SJSA1 (cell line): ENCODE results near the gene KRT34. TPM values are rescaled to one million over a fixed set of nuclear protein-coding genes. Genes with fewer than 3 reads are reported as not detected.
"Not testable (repeated sequence)": the region's sequence is repeated elsewhere in the genome, so short reads cannot be mapped to it uniquely, and the experiment has no call there.

Source experiments
- DNase-seq, 2 experiments: peaks; one replicate each; pipeline ENCODE4 v3.0.0-alpha.2; 2015 to 2020; ENCODE audit warnings: low spot score in 2 of 2, low read depth in 1 of 2
- H3K27ac ChIP-seq: fragments of 250-450 bp; sonication (Bioruptor Pico); 2 replicates; pipeline ENCODE4 v1.5.1; 2020; ENCODE audit warnings: mild to moderate bottlenecking, moderate library complexity
- H3K27me3 ChIP-seq: fragments of 250-450 bp; sonication (Bioruptor Pico); replicated peaks from 2 replicates; pipeline ENCODE4 v1.5.1; 2020; ENCODE audit warnings: mild to moderate bottlenecking, moderate library complexity
- H3K36me3 ChIP-seq: fragments of 250-450 bp; sonication (Bioruptor Pico); 2 replicates; pipeline ENCODE4 v1.5.1; 2020; ENCODE audit warnings: mild to moderate bottlenecking
- H3K4me1 ChIP-seq: fragments of 250-450 bp; sonication (Bioruptor Pico); replicated peaks from 2 replicates; pipeline ENCODE4 v1.6.1; 2021; ENCODE audit warnings: mild to moderate bottlenecking
- H3K4me3 ChIP-seq: fragments of 250-450 bp; sonication (Bioruptor Pico); 2 replicates; pipeline ENCODE4 v1.5.1; 2020; ENCODE audit warnings: mild to moderate bottlenecking
- H3K9me3 ChIP-seq: fragments of 250-450 bp; sonication (Bioruptor Pico); replicated peaks from 2 replicates; pipeline ENCODE4 v1.5.1; 2020; ENCODE audit warnings: mild to moderate bottlenecking
- total RNA-seq: library from RNA; depleted of rRNA; stranded (reverse); fragments of >200 nt; shearing (Covaris generic); gene quantifications from 2 replicates; pipeline ENCODE4 v1.2.3, GENCODE V29; 2014

KRT34 gene
- total RNA-seq, 1 experiment from 2014 or later = 0.84 TPM

GRCh38 chr17:41369023-41369422 is 13.1 kb downstream of the KRT34 start:
- DNase-seq = no peak
- Histone ChIP-seq H3K27me3 (no peaks in the 10 kb centered on the region), H3K36me3 (no peaks in the 10 kb centered on the region), H3K9me3 (no peaks in the 10 kb centered on the region), H3K4me3 (no peak overlapping the region), H3K27ac (no peak overlapping the region), H3K4me1 (peaks cover 17% of the 10 kb centered on the region)

DNA sequence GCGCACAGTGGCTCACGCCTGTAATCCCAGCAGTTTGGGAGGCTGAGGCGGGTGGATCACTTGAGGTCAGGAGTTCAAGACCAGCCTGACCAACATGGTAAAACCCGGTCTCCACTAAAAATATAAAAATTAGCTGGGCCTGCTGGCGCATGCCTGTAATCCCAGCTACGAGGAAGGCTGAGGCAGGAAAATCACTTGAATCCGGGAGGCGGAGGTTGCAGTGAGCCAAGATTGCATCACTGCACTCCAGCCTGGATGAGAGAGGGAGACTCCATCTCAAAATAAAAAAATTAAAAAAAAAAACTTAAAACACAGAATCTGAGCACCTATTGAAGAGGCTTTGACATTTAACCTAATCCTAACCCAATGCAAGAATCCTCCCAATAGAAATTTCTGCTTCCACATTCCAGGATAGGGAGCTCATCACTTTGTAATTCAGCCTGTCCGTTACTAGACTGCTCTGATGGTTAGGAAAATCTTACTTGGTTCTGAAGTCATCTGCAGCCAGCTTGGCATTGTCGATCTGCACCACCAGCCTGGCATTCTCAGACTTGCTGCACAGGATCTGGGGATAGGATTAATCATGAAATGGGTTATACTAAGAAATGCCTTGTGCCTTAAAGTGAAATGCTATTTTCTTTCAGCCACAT is 14.6 kb downstream of the KRT34 start:
- Histone ChIP-seq H3K27me3 (no peaks in the 10 kb centered on the region), H3K27ac (peak overlapping the region; percentile 47), H3K36me3 (no peaks in the 10 kb centered on the region), H3K4me3 (no peak overlapping the region), H3K9me3 (no peaks in the 10 kb centered on the region), H3K4me1 (peaks cover 17% of the 10 kb centered on the region)
- DNase-seq = peak in 1 of 2 experiments; percentile 45

- Histone ChIP-seq H3K9me3 (no peaks in the 10 kb centered on the region), H3K4me1 (peaks cover 22% of the 10 kb centered on the region), H3K27ac (no peak overlapping the region), H3K27me3 (no peaks in the 10 kb centered on the region), H3K36me3 (no peaks in the 10 kb centered on the region), H3K4me3 (no peak overlapping the region)
- DNase-seq = no peak
Measured at GRCh38 chr17:41366070-41366469, 16.0 kb downstream of the KRT34 start.

DNA sequence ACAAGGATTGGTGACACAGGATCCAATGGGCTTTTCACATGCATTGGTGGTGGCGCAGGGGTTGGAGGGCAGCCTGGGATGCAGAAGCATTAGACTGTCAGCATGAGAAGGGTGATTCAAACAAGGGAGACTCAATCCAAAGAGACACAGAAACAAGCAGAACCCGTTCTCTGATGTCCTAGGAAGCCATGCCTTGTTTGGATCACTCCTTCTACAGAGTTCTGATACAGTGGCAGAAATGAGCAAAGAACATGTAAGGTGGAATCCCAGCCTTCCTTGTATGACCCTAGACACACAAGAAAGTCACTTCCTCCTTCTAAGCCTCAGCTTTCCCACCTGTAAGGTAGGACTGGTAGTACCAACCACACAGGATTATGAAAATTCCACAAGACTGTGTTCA is 18.2 kb downstream of the KRT34 start:
- no peaks in the 10 kb centered on the region for H3K9me3 ChIP-seq
- no peaks in the 10 kb centered on the region for H3K27me3 ChIP-seq
- H3K4me3 ChIP-seq = no peak overlapping the region
- no peak for DNase-seq
- H3K27ac ChIP-seq = no peak overlapping the region
- peaks cover 39% of the 10 kb centered on the region for H3K4me1 ChIP-seq
- H3K36me3 ChIP-seq = no peaks in the 10 kb centered on the region

DNA sequence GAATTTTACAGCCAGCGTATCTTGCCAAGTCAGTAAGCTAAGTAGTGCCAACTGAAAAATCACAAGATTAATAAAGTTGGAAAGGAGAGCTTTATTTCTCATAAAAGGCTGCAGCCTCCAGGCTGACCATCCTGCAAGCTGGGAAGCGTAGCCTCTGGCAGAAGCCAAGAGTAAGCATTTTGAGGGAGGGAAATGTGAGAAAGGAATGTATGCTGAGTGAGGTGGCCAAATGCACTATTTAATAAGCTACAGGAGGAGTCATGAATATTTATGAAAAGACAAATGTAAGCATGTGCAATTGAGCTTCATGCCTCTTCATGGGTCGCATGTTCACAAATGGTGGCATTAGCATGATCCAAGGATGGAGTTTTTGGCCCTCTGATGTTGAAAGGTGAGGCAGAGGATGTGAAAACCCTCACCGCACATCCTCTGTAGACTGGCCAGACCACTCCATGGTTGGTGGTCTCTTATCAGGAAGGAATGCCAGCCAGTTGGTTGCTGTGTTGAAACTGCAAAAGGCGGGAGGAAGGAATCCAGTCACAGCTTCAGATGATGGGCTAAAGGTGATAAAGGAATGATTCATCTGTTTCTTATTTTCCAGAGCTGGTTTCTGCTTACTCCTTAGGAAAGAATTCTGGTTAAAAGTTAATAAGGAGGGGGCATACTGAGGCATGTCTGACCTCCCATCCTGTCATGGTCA is 21.7 kb downstream of the KRT34 start:
- H3K9me3 ChIP-seq = no peaks in the 10 kb centered on the region
- no peaks in the 10 kb centered on the region for H3K36me3 ChIP-seq
- peak overlapping the region; percentile 69 for H3K27ac ChIP-seq
- H3K27me3 ChIP-seq = no peaks in the 10 kb centered on the region
- DNase-seq = peak; percentile 75 to 84
- H3K4me3 ChIP-seq = no peak overlapping the region
- peaks cover 22% of the 10 kb centered on the region for H3K4me1 ChIP-seq

- H3K9me3 ChIP-seq = no peaks in the 10 kb centered on the region
- no peaks in the 10 kb centered on the region for H3K36me3 ChIP-seq
- no peak overlapping the region for H3K4me3 ChIP-seq
- DNase-seq = no peak
- H3K27ac ChIP-seq = no peak overlapping the region
- peaks cover 4% of the 10 kb centered on the region for H3K4me1 ChIP-seq
- H3K27me3 ChIP-seq = no peaks in the 10 kb centered on the region
Measured at GRCh38 chr17:41354536-41354935, 27.6 kb downstream of the KRT34 start.

DNA sequence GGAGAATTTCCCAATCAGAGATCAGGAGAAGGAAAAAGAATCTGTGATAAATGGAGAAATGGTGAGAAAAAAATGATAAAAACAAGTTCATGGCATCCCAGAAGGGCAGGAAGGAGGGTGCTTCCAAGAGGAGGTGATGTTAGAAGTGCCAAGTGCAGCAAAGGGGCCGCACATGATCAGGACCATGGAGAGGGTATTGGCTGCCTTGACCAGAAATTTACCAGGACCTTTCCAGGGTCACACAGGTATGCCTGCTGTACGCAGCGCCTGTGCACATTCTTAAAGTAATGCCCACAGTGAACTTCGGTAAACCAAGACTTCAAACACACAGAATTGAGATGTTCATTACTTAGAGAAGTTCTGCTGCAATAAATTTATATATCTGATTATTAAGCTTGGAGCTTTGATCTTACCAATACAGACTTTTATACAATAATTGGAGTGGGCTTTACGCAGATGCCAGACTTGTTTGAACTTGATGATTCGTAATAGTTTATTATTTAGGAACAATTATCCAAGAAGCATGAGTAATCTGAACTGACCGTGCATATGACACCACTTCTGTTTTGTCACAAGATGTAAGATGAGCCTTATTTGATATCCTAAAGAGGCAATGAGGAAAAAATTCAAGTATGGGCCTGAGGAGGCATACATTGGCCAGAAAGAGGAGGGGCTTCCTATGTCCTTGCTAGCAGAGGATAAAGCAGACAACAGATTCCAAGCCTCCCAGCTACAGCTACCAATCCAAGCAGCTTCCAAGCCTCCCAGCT is 29.3 kb downstream of the KRT34 start:
- DNase-seq = no peak
- Histone ChIP-seq H3K9me3 (no peaks in the 10 kb centered on the region), H3K4me1 (no peaks in the 10 kb centered on the region; the same call in none of the 2 replicates), H3K27me3 (no peaks in the 10 kb centered on the region), H3K27ac (no peak overlapping the region), H3K36me3 (no peaks in the 10 kb centered on the region), H3K4me3 (no peak overlapping the region)

DNA sequence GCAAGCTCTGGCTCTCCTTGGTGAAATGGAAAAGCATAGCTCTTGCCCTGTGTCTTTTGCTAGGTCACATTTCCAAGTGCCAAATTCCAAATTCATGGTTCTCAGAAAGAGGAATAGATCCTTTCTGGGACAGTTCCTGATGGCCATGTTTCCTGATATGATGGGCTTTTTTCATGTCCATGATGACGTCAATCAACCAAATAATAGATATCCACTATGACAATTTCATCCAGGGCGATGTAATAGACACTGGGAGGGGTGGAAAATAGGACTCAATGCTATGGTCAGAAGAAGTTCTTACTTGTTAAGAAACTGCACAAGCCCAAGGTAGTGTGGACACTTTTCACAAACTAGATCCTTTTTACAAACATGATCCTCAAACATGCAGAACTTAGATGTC is 30.9 kb downstream of the KRT34 start:
- no peak for DNase-seq
- Histone ChIP-seq H3K36me3 (no peaks in the 10 kb centered on the region), H3K27me3 (no peaks in the 10 kb centered on the region), H3K4me1 (no peaks in the 10 kb centered on the region; the same call in none of the 2 replicates), H3K9me3 (no peaks in the 10 kb centered on the region), H3K4me3 (no peak overlapping the region), H3K27ac (no peak overlapping the region)

GRCh38 chr17:41350381-41350878 is 31.7 kb downstream of the KRT34 start, which contains the start of gene KRT33A:
KRT33A (minus strand) TSS chr17:41350828; CDS start chr17:41350767, 61 bp downstream.
- DNase-seq, H3K27ac ChIP-seq, H3K4me1 ChIP-seq, H3K36me3 ChIP-seq, H3K4me3 ChIP-seq, H3K27me3 ChIP-seq, H3K9me3 ChIP-seq: not testable (repeated sequence)

DNA sequence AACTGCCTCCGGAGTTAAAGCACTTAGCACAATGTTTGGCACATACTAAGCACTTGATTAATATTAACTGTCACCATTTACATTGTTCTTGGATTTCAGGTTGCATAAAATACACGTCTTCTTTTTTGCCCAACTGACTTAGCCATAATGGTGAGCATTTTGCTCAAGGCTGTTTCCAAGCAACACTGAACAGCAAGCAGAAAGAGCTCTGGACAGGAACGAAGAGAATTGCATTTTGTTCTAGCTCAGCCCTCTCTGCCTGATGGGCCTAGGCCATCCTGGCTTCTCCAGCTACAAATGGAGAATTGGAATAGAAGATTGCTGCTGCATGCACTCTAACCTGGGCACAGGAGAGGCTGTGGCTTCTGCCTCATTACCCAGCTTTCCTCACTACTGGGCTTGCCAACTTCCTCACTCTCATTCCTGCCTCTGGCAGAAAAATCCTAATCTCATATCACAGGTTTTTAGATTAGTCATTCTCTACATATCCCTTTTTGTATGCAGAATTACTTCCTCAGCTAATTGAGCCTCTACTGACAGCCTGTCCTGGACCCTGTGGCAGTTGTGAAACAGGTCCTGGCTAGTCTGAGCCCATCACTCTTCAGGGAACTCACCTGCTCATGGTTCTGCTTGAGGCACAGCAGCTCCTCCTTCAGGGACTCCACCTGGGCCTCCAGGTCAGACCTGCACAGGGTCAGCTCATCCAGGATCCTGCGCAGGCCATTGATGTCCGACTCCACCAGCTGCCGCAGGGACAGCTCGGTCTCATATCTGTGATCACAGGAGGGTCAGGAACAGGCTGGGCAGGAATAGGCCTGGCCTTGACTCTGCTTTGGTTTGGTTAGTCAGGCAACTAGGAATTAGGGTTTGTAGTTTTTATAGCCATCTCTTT is 34.0 kb downstream of the KRT34 start:
- H3K9me3 ChIP-seq = no peaks in the 10 kb centered on the region
- no peak overlapping the region for H3K4me3 ChIP-seq
- H3K36me3 ChIP-seq = no peaks in the 10 kb centered on the region
- no peaks in the 10 kb centered on the region; the same call in 1 of the 2 replicates for H3K4me1 ChIP-seq
- peak in 1 of 2 experiments; percentile 25 for DNase-seq
- H3K27ac ChIP-seq = no peak overlapping the region
- H3K27me3 ChIP-seq = no peaks in the 10 kb centered on the region

- H3K27ac ChIP-seq, H3K27me3 ChIP-seq, H3K4me1 ChIP-seq, H3K4me3 ChIP-seq, H3K9me3 ChIP-seq, H3K36me3 ChIP-seq: not testable (repeated sequence)
- peak in 1 of 2 experiments; percentile 13 for DNase-seq
Measured at GRCh38 chr17:41346421-41346820, 35.7 kb downstream of the KRT34 start.

DNA sequence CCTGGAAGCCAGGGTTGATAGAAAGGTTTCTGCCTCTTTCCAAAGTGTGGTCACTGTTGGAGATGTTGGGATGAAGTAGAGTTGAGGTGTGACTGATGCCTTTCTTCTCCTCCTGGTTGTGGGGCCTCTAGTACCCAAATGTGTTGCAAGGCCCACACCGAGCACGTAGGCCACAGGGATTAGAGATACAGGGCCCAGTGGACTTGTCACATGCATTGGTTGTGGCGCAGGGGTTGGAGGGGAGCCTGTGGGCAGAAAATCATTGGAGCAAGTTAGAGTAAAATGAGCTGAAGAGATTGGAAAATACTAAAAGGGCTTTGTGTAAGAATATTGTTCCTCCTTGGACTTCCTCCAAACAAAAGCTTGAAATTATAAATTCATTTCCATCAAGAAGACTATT is 36.1 kb downstream of the KRT34 start:
- H3K36me3 ChIP-seq = no peaks in the 10 kb centered on the region
- DNase-seq = no peak
- no peak overlapping the region for H3K27ac ChIP-seq
- no peaks in the 10 kb centered on the region; the same call in 1 of the 2 replicates for H3K4me1 ChIP-seq
- no peak overlapping the region for H3K4me3 ChIP-seq
- H3K9me3 ChIP-seq = no peaks in the 10 kb centered on the region; the same call in 1 of the 2 replicates
- no peaks in the 10 kb centered on the region for H3K27me3 ChIP-seq

GRCh38 chr17:41343029-41343428 is 39.1 kb downstream of the KRT34 start:
- DNase-seq = no peak
- Histone ChIP-seq H3K36me3 (no peaks in the 10 kb centered on the region), H3K9me3 (no peaks in the 10 kb centered on the region; the same call in 1 of the 2 replicates), H3K4me3 (no peak overlapping the region), H3K4me1 (peaks cover 13% of the 10 kb centered on the region), H3K27ac (no peak overlapping the region), H3K27me3 (no peaks in the 10 kb centered on the region)
